Spleen (tissue), 11 donors: ENCODE results near the gene ZNF566. TPM values are rescaled to one million over a fixed set of nuclear protein-coding genes. Genes with fewer than 3 reads are reported as not detected.
A peak's percentile ranks its signal among the peaks of the same experiment; 100 is the strongest.

Source experiments
- DNase-seq: peaks from one replicate; pipeline ENCODE4 v3.0.0-alpha.2; 2020
- H3K27ac ChIP-seq, 8 donors: fragments of 200-600 bp; sonication (generic) in 7 of 8; 1 replicate in 4 of 8; 2 replicates in 4 of 8; pipeline versions ENCODE4 v1.5.0 to v1.8.0; 2016 to 2021; ENCODE audit warnings: inconsistent platforms in 4 of 8, mild to moderate bottlenecking in 4 of 8, moderate library complexity in 1 of 8
- H3K27me3 ChIP-seq, 7 donors: fragments of 200-600 bp; sonication (generic) in 6 of 7; replicated peaks in 1 of 7; 1 replicate in 4 of 7; 2 replicates in 3 of 7; pipeline versions ENCODE4 v1.5.0 to v1.8.0; 2016 to 2021; ENCODE audit warnings: inconsistent platforms in 3 of 7, mild to moderate bottlenecking in 1 of 7
- H3K36me3 ChIP-seq, 6 donors: fragments of 200-600 bp; sonication (generic) in 5 of 6; 1 replicate in 4 of 6; 2 replicates in 2 of 6; pipeline versions ENCODE4 v1.5.0 to v1.8.0; 2016 to 2021; ENCODE audit warnings: inconsistent platforms in 2 of 6
- H3K4me1 ChIP-seq, 6 donors: fragments of 200-600 bp; sonication (generic) in 5 of 6; 1 replicate in 3 of 6; 2 replicates in 3 of 6; pipeline versions ENCODE4 v1.5.0 to v1.8.0; 2016 to 2021; ENCODE audit warnings: inconsistent platforms in 3 of 6
- H3K4me3 ChIP-seq, 8 donors: fragments of 200-600 bp; sonication (generic) in 7 of 8; 1 replicate in 4 of 8; 2 replicates in 4 of 8; pipeline versions ENCODE4 v1.5.0 to v1.8.0; 2016 to 2021; ENCODE audit warnings: inconsistent platforms in 4 of 8, mild to moderate bottlenecking in 4 of 8, moderate library complexity in 2 of 8
- H3K9me3 ChIP-seq, 8 donors: fragments of 200-600 bp; sonication (generic) in 7 of 8; 1 replicate in 4 of 8; 2 replicates in 4 of 8; pipeline versions ENCODE4 v1.5.0 to v1.8.0; 2016 to 2021; ENCODE audit warnings: inconsistent platforms in 4 of 8
- POLR2A ChIP-seq, 3 donors: fragments of 450-650 bp; IDR thresholded peaks; one replicate each; pipeline ENCODE4 v1.5.1; 2017; ENCODE audit warnings: antibody characterized with exemption in 3 of 3, mild to moderate bottlenecking in 1 of 3
- POLR2AphosphoS5 ChIP-seq, 3 donors: sonication (generic); formaldehyde crosslinking; IDR thresholded peaks; one replicate each; pipeline ENCODE4 v1.5.1; 2017; ENCODE audit warnings: antibody characterized with exemption in 3 of 3
- WGBS, 5 donors: extraction: QIAGEN DNeasy Blood & Tissue Kit in 3 of 5; methylation state at CpG; one replicate each; pipeline versions ENCODE4 v1.1.5 to v1.1.7; 2013 to 2018; 5-methylcytosine and 5-hydroxymethylcytosine counted together
- intact Hi-C: fragments of 100-400 bp; cut with DNase I; formaldehyde crosslinking; loops from one replicate; pipeline ENCODE4 v1.15.0; 2023; ENCODE audit warnings: low total_unique reads
- polyA plus RNA-seq, 3 donors: library from polyadenylated mRNA; stranded (reverse); fragments of 200-250 nt; gene quantifications; one replicate each; pipeline ENCODE4 v1.2.1, GENCODE V29; 2013
- total RNA-seq, 7 donors: library from RNA; depleted of rRNA in 3 of 7; stranded (reverse); fragments of >200 nt in 3 of 7; fragmentation: NEBNext Ultra II Directional in 4 of 7; extraction: Animal tissue kit (Norgen Biotek cat#: 25700) in 4 of 7; gene quantifications; one replicate each; pipeline versions ENCODE4 v1.1.0 to v1.2.1, GENCODE V29; 2016 to 2021
- TF ChIP-seq, protein P1 (sequence below), 11 experiments: fragments of 200-600 bp in 7 of 11; fragments of 450-650 bp in 4 of 11; sonication (generic) in 4 of 11; IDR thresholded peaks in 8 of 11; conservative IDR thresholded peaks in 3 of 11; 1 replicate in 7 of 11; 2 replicates in 4 of 11; pipeline versions ENCODE4 v1.4.0 to v1.8.0; 2016 to 2021; ENCODE audit warnings: antibody characterized with exemption in 11 of 11, inconsistent platforms in 4 of 11, mild to moderate bottlenecking in 1 of 11
- donor health status: healthy with polysubstance abuse.
- donor health status: DM: no; HTN: no; CAD: no; lungs with moderate emphysema.
- donor health status: DM: no; HTN: no; CAD: no.
- donor health status: Bipolar disorder and iron deficiency.
- donor health status: healthy.
- donor health status: DM: no; HTN: no; CAD: no.
- donor health status: DM: yes; HTN: yes; CAD: no.

The ZNF566 gene
- total and polyA plus RNA-seq, 10 donors: 6.6 to 24.8 (median 15.2) TPM

GRCh38 chr19:36527873-36528193 is 38.5 kb upstream of the ZNF566 start:
- TF ChIP-seq POLR2AphosphoS5 (IDR thresholded peaks at IDR 0.05) (no peak), POLR2A (IDR thresholded peaks at IDR 0.05) (no peak)
- TF ChIP-seq, protein P1, sequence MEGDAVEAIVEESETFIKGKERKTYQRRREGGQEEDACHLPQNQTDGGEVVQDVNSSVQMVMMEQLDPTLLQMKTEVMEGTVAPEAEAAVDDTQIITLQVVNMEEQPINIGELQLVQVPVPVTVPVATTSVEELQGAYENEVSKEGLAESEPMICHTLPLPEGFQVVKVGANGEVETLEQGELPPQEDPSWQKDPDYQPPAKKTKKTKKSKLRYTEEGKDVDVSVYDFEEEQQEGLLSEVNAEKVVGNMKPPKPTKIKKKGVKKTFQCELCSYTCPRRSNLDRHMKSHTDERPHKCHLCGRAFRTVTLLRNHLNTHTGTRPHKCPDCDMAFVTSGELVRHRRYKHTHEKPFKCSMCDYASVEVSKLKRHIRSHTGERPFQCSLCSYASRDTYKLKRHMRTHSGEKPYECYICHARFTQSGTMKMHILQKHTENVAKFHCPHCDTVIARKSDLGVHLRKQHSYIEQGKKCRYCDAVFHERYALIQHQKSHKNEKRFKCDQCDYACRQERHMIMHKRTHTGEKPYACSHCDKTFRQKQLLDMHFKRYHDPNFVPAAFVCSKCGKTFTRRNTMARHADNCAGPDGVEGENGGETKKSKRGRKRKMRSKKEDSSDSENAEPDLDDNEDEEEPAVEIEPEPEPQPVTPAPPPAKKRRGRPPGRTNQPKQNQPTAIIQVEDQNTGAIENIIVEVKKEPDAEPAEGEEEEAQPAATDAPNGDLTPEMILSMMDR (IDR thresholded peaks at IDR 0.05 in 8 of 11, conservative IDR thresholded peaks at IDR 0.05 in 3 of 11): no peak
- peaks cover 11 to 78% (median 76%) of the 10 kb centered on the region in 8 donors for H3K9me3 ChIP-seq
- H3K4me1 ChIP-seq: peaks cover 0 to 29% (median 26%) of the 10 kb centered on the region in 6 donors
- no peak for DNase-seq
- H3K4me3 ChIP-seq: peak overlapping the region; percentile 54 to 90 (median 66)
- no peaks in the 10 kb centered on the region for H3K27me3 ChIP-seq
- peaks cover 3 to 61% (median 27%) of the 10 kb centered on the region in 6 donors for H3K36me3 ChIP-seq
- 1% methylated on average over 13 of the region's 13 CpGs for WGBS, 5 donors
- peak overlapping the region; percentile 87 to 94 (median 92) for H3K27ac ChIP-seq
- intact Hi-C loops: loop anchor here (5.0 kb wide), 1 partner anchor 44 kb away; the partner anchor contains the start of gene ZNF529

DNA sequence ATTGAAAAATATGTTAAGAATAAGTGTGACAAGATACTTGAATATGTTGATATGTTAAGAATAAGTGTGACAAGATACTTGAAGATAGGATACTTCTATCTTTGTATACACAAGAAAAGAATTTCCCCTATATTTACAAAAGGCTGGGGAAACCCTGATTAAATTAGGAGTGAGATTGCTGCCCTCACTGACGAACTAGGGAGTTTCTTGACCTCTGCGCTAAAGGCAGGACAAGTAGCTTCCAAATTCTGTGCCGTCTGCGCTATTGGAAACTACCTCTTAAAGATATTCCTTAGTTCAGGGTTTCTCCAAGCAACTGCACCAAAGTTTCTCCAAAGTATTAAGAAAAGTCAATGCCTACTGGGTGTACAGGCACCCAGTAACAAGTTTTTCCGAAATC is 38.0 kb upstream of the ZNF566 start:
- peaks cover 3 to 61% (median 32%) of the 10 kb centered on the region in 6 donors for H3K36me3 ChIP-seq
- no peaks in the 10 kb centered on the region for H3K27me3 ChIP-seq
- peak overlapping the region in 6 of 8 donors; percentile 87 to 94 (median 92) for H3K27ac ChIP-seq
- TF ChIP-seq POLR2A (IDR thresholded peaks at IDR 0.05): no peak
- TF ChIP-seq POLR2AphosphoS5 (IDR thresholded peaks at IDR 0.05): no peak
- TF ChIP-seq, protein P1 (IDR thresholded peaks at IDR 0.05 in 8 of 11, conservative IDR thresholded peaks at IDR 0.05 in 3 of 11): no peak
- peaks cover 0 to 29% (median 26%) of the 10 kb centered on the region in 6 donors for H3K4me1 ChIP-seq
- peak overlapping the region; percentile 54 to 90 (median 66) for H3K4me3 ChIP-seq
- intact Hi-C loops: loop anchor here (5.0 kb wide), 1 partner anchor 45 kb away; the partner anchor contains the start of gene ZNF529
- H3K9me3 ChIP-seq: peaks cover 9 to 78% (median 76%) of the 10 kb centered on the region in 8 donors
- WGBS, 5 donors: 18 to 31% (median 30%) methylated on average over 5 of the region's 5 CpGs
- DNase-seq: no peak

- DNase-seq: no peak
- Histone ChIP-seq H3K27me3 (no peaks in the 10 kb centered on the region), H3K4me3 (peak overlapping the region in 1 of 8 donors; percentile 90), H3K4me1 (peaks cover 0 to 29% (median 26%) of the 10 kb centered on the region in 6 donors), H3K27ac (no peak overlapping the region), H3K9me3 (peaks cover 11 to 78% (median 76%) of the 10 kb centered on the region in 8 donors), H3K36me3 (peaks cover 3 to 63% (median 39%) of the 10 kb centered on the region in 6 donors)
- TF ChIP-seq, protein P1 (IDR thresholded peaks at IDR 0.05 in 8 of 11, conservative IDR thresholded peaks at IDR 0.05 in 3 of 11): no peak
- TF ChIP-seq POLR2AphosphoS5 (IDR thresholded peaks at IDR 0.05) (no peak), POLR2A (IDR thresholded peaks at IDR 0.05) (no peak)
- 75 to 91% (median 85%) methylated on average over 5 of the region's 5 CpGs for WGBS, 5 donors
- intact Hi-C loops: loop anchor here (5.0 kb wide), 1 partner anchor 46 kb away; the partner anchor contains the start of gene ZNF529
These were observed 37.2 kb upstream of the ZNF566 start for GRCh38 chr19:36526581-36526980.

- peaks cover 21 to 78% (median 76%) of the 10 kb centered on the region in 8 donors for H3K9me3 ChIP-seq
- H3K4me3 ChIP-seq: no peak overlapping the region
- intact Hi-C loops: loop anchor here (5.0 kb wide), 1 partner anchor 48 kb away; the partner anchor contains the start of gene ZNF529
- no peaks in the 10 kb centered on the region for H3K27me3 ChIP-seq
- peaks cover 0 to 27% (median 26%) of the 10 kb centered on the region in 6 donors for H3K4me1 ChIP-seq
- DNase-seq: no peak
- TF ChIP-seq, protein P1 (IDR thresholded peaks at IDR 0.05 in 8 of 11, conservative IDR thresholded peaks at IDR 0.05 in 3 of 11): no peak
- no peak for TF ChIP-seq POLR2A (IDR thresholded peaks at IDR 0.05)
- TF ChIP-seq POLR2AphosphoS5 (IDR thresholded peaks at IDR 0.05): no peak
- 95 to 98% (median 97%) methylated on average over 4 of the region's 4 CpGs for WGBS, 5 donors
- no peak overlapping the region for H3K27ac ChIP-seq
- H3K36me3 ChIP-seq: peaks cover 7 to 72% (median 59%) of the 10 kb centered on the region in 6 donors
These were observed 35.3 kb upstream of the ZNF566 start for GRCh38 chr19:36524617-36525016.
